ENCODE measurements around the gene STAC. TPM values are rescaled to one million over a fixed set of nuclear protein-coding genes. Genes with fewer than 3 reads are reported as not detected.

Gene STAC
- total RNA-seq, 4 donors from 2014 or later = 0.45 to 5.1 (median 0.63) TPM

GRCh38 chr3:36482880-36483279 is 102.6 kb downstream of the STAC start:
- TF ChIP-seq, protein P1, sequence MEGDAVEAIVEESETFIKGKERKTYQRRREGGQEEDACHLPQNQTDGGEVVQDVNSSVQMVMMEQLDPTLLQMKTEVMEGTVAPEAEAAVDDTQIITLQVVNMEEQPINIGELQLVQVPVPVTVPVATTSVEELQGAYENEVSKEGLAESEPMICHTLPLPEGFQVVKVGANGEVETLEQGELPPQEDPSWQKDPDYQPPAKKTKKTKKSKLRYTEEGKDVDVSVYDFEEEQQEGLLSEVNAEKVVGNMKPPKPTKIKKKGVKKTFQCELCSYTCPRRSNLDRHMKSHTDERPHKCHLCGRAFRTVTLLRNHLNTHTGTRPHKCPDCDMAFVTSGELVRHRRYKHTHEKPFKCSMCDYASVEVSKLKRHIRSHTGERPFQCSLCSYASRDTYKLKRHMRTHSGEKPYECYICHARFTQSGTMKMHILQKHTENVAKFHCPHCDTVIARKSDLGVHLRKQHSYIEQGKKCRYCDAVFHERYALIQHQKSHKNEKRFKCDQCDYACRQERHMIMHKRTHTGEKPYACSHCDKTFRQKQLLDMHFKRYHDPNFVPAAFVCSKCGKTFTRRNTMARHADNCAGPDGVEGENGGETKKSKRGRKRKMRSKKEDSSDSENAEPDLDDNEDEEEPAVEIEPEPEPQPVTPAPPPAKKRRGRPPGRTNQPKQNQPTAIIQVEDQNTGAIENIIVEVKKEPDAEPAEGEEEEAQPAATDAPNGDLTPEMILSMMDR (IDR thresholded peaks at IDR 0.05) = no peak
- no peak for TF ChIP-seq EP300 (IDR thresholded peaks at IDR 0.05)
- TF ChIP-seq POLR2A (IDR thresholded peaks at IDR 0.05) = no peak
- 74% methylated on average over 3 of the region's 3 CpGs for WGBS

GRCh38 chr3:36483709-36484108 is 103.4 kb downstream of the STAC start:
- Histone ChIP-seq H3K4me3 (no peak overlapping the region), H3K36me3 (no peaks in the 10 kb centered on the region), H3K4me1 (no peaks in the 10 kb centered on the region), H3K9me3 (peaks cover 4% of the 10 kb centered on the region), H3K27me3 (no peaks in the 10 kb centered on the region), H3K27ac (no peak overlapping the region)
- TF ChIP-seq EP300 (IDR thresholded peaks at IDR 0.05) = no peak
- no peak for TF ChIP-seq POLR2AphosphoS5 (IDR thresholded peaks at IDR 0.05)
- TF ChIP-seq POLR2A (IDR thresholded peaks at IDR 0.05) = no peak
- TF ChIP-seq, protein P1 (IDR thresholded peaks at IDR 0.05) = no peak
- WGBS = 86% methylated on average over 5 of the region's 5 CpGs
- DNase-seq (ENCODE audit: low spot score in 2 of 2) = no peak

More at GRCh38 chr3:36482880-36483279, 102.6 kb downstream of the STAC start:
- H3K4me1 ChIP-seq = no peaks in the 10 kb centered on the region
- H3K36me3 ChIP-seq = no peaks in the 10 kb centered on the region
- no peak overlapping the region for H3K4me3 ChIP-seq
- H3K27ac ChIP-seq = no peak overlapping the region
- peaks cover 5% of the 10 kb centered on the region for H3K9me3 ChIP-seq
- no peaks in the 10 kb centered on the region for H3K27me3 ChIP-seq
- no peak for DNase-seq (ENCODE audit: low spot score in 2 of 2)

DNA sequence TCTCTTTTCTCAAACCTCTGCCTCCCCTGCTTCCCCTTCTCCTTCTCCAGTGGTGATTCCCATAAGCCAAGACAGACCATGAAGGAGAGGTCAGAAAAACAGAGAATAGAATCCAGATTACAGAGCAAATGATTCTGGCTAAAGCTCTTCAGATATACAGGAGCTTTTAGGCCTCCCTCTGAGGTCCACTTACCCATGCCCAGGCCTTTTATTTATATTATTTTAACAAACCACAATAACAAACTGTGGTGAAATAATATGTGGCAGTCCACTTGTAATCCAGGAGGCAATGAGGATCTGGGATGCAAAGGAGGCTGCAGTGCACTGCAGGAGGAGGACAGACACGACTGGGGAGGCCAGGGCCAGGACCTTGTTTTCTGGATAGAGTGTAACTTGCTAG is 104.1 kb downstream of the STAC start:
- DNase-seq (ENCODE audit: low spot score in 2 of 2) = no peak
- TF ChIP-seq POLR2A (IDR thresholded peaks at IDR 0.05) (no peak), POLR2AphosphoS5 (IDR thresholded peaks at IDR 0.05) (no peak), EP300 (IDR thresholded peaks at IDR 0.05) (no peak)
- TF ChIP-seq, protein P1 (IDR thresholded peaks at IDR 0.05) = no peak
- Histone ChIP-seq H3K4me3 (no peak overlapping the region), H3K27me3 (no peaks in the 10 kb centered on the region), H3K4me1 (no peaks in the 10 kb centered on the region), H3K36me3 (no peaks in the 10 kb centered on the region), H3K27ac (no peak overlapping the region), H3K9me3 (no peaks in the 10 kb centered on the region)
- 73% methylated on average over 1 of the region's 1 CpG for WGBS

- 86% methylated on average over 8 of the region's 8 CpGs for WGBS
- H3K27ac ChIP-seq = no peak overlapping the region
- TF ChIP-seq, protein P1 (IDR thresholded peaks at IDR 0.05) = no peak
- TF ChIP-seq POLR2A (IDR thresholded peaks at IDR 0.05) (no peak), POLR2AphosphoS5 (IDR thresholded peaks at IDR 0.05) (no peak)
- H3K36me3 ChIP-seq = no peaks in the 10 kb centered on the region
- DNase-seq (ENCODE audit: low spot score in 2 of 2) = no peak
- no peaks in the 10 kb centered on the region for H3K4me1 ChIP-seq
- no peak overlapping the region for H3K4me3 ChIP-seq
- no peaks in the 10 kb centered on the region for H3K27me3 ChIP-seq
- no peaks in the 10 kb centered on the region for H3K9me3 ChIP-seq
These were observed 105.9 kb downstream of the STAC start for GRCh38 chr3:36486009-36486795.

DNA sequence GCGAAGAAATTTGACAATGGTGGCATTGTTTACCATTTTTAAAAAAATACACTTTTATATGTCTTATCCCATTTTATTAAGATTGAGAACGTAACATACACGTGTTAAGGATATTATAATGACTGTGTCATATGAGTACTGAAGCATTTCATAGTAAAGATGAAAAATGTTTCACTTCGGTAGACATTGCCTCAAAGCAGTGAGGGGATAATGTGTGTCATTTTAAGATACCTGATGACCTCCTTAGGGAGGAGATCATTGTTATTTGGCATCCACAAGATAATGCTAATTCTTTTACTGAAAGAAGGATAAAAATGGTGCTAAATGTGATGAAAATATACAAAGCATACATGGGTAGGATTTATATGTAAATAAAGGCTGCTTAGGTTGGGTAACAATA is 107.3 kb downstream of the STAC start:
- Histone ChIP-seq H3K27ac (no peak overlapping the region), H3K36me3 (no peaks in the 10 kb centered on the region), H3K9me3 (no peaks in the 10 kb centered on the region), H3K4me3 (no peak overlapping the region), H3K4me1 (no peaks in the 10 kb centered on the region), H3K27me3 (no peaks in the 10 kb centered on the region)
- WGBS = 86% methylated on average over 4 of the region's 4 CpGs
- no peak for TF ChIP-seq POLR2A (IDR thresholded peaks at IDR 0.05)
- TF ChIP-seq POLR2AphosphoS5 (IDR thresholded peaks at IDR 0.05) = no peak
- no peak for TF ChIP-seq EP300 (IDR thresholded peaks at IDR 0.05)
- TF ChIP-seq, protein P1 (IDR thresholded peaks at IDR 0.05) = no peak
- no peak for DNase-seq (ENCODE audit: low spot score in 2 of 2)

All from suprapubic skin (tissue), 4 donors.